ENCODE measurements around the gene FAM170B.

FAM170B gene

GRCh38 chr10:49151481-49151880 is 17.7 kb upstream of the FAM170B start:
- no peak for DNase-seq (ENCODE audit: low spot score)

- DNase-seq (ENCODE audit: low spot score): no peak
These were observed 17.2 kb upstream of the FAM170B start for GRCh38 chr10:49151025-49151445.

GRCh38 chr10:49150426-49150825 is 16.6 kb upstream of the FAM170B start:
- DNase-seq (ENCODE audit: low spot score): no peak

GRCh38 chr10:49149881-49150280 is 16.1 kb upstream of the FAM170B start:
- no peak for DNase-seq (ENCODE audit: low spot score)

- peak; percentile 60 for DNase-seq (ENCODE audit: low spot score)
These were observed 10.4 kb upstream of the FAM170B start for GRCh38 chr10:49144058-49144720.

GRCh38 chr10:49143249-49143648 is 9.4 kb upstream of the FAM170B start:
- DNase-seq (ENCODE audit: low spot score): no peak

GRCh38 chr10:49141541-49142332 is 7.9 kb upstream of the FAM170B start:
- peak; percentile 2 for DNase-seq (ENCODE audit: low spot score)

GRCh38 chr10:49140304-49141177 is 6.7 kb upstream of the FAM170B start:
- peak; percentile 22 for DNase-seq (ENCODE audit: low spot score)

- DNase-seq (ENCODE audit: low spot score): peak; percentile 85
These were observed 6.0 kb upstream of the FAM170B start for GRCh38 chr10:49139846-49140195.

GRCh38 chr10:49139028-49139845 is 5.4 kb upstream of the FAM170B start:
- peak; percentile 79 for DNase-seq (ENCODE audit: low spot score)

- peak; percentile 88 for DNase-seq (ENCODE audit: low spot score)
These were observed 4.6 kb upstream of the FAM170B start for GRCh38 chr10:49138361-49138891.

GRCh38 chr10:49136525-49136924 is 2.7 kb upstream of the FAM170B start:
- no peak for DNase-seq (ENCODE audit: low spot score)

- DNase-seq (ENCODE audit: low spot score): peak; percentile 22
These were observed 1.9 kb upstream of the FAM170B start for GRCh38 chr10:49135575-49136313.

- no peak for DNase-seq (ENCODE audit: low spot score)
These were observed 506 bp upstream of the FAM170B start for GRCh38 chr10:49134327-49134726.

GRCh38 chr10:49132362-49132737 is 1.5 kb downstream of the FAM170B start:
- DNase-seq (ENCODE audit: low spot score): no peak

- no peak for DNase-seq (ENCODE audit: low spot score)
These were observed 2.1 kb downstream of the FAM170B start for GRCh38 chr10:49131507-49132361.

GRCh38 chr10:49129376-49129775 is 4.4 kb downstream of the FAM170B start:
- DNase-seq (ENCODE audit: low spot score): no peak

GRCh38 chr10:49128854-49129253 is 5.0 kb downstream of the FAM170B start:
- DNase-seq (ENCODE audit: low spot score): no peak

GRCh38 chr10:49123981-49124950 is 9.6 kb downstream of the FAM170B start:
- DNase-seq (ENCODE audit: low spot score): no peak
